ENCODE measurements around the gene IFITM2.
"Not testable (repeated sequence)": the region's sequence is repeated elsewhere in the genome, so short reads cannot be mapped to it uniquely, and the experiment has no call there.

IFITM2 gene

GRCh38 chr11:325796-326591 is 18.4 kb downstream of the IFITM2 start:
- no peak for DNase-seq (ENCODE audit: low spot score)

GRCh38 chr11:326592-326841 is 18.9 kb downstream of the IFITM2 start:
- no peak for DNase-seq (ENCODE audit: low spot score)

GRCh38 chr11:326842-327580 is 19.4 kb downstream of the IFITM2 start:
- no peak for DNase-seq (ENCODE audit: low spot score)

GRCh38 chr11:327581-327923 is 19.9 kb downstream of the IFITM2 start:
- DNase-seq (ENCODE audit: low spot score): no peak

- DNase-seq (ENCODE audit: low spot score): no peak
Measured at GRCh38 chr11:328012-328411, 20.4 kb downstream of the IFITM2 start.

GRCh38 chr11:328516-329100 is 21.0 kb downstream of the IFITM2 start:
- DNase-seq (ENCODE audit: low spot score): not testable (repeated sequence)

- no peak for DNase-seq (ENCODE audit: low spot score)
Measured at GRCh38 chr11:329886-330253, 22.3 kb downstream of the IFITM2 start.

- DNase-seq (ENCODE audit: low spot score): no peak
Measured at GRCh38 chr11:330307-330693, 22.7 kb downstream of the IFITM2 start.

GRCh38 chr11:330694-331357 is 23.2 kb downstream of the IFITM2 start:
- DNase-seq (ENCODE audit: low spot score): no peak

GRCh38 chr11:331358-332060 is 23.9 kb downstream of the IFITM2 start:
- no peak for DNase-seq (ENCODE audit: low spot score)

GRCh38 chr11:332651-333480 is 25.2 kb downstream of the IFITM2 start:
- DNase-seq (ENCODE audit: low spot score): no peak

- not testable (repeated sequence) for DNase-seq (ENCODE audit: low spot score)
Measured at GRCh38 chr11:333616-334263, 26.1 kb downstream of the IFITM2 start.

- DNase-seq (ENCODE audit: low spot score): no peak
Measured at GRCh38 chr11:334264-334994, 26.8 kb downstream of the IFITM2 start.

GRCh38 chr11:335779-336658 is 28.4 kb downstream of the IFITM2 start:
- DNase-seq (ENCODE audit: low spot score): no peak

- no peak for DNase-seq (ENCODE audit: low spot score)
Measured at GRCh38 chr11:336659-337198, 29.1 kb downstream of the IFITM2 start.

- DNase-seq (ENCODE audit: low spot score): no peak
Measured at GRCh38 chr11:337711-338110, 30.1 kb downstream of the IFITM2 start.

- no peak for DNase-seq (ENCODE audit: low spot score)
Measured at GRCh38 chr11:339963-340362, 32.3 kb downstream of the IFITM2 start.

- no peak for DNase-seq (ENCODE audit: low spot score)
Measured at GRCh38 chr11:340539-341512, 33.2 kb downstream of the IFITM2 start.
